ENCODE measurements around the gene NCKIPSD.

NCKIPSD gene

DNA sequence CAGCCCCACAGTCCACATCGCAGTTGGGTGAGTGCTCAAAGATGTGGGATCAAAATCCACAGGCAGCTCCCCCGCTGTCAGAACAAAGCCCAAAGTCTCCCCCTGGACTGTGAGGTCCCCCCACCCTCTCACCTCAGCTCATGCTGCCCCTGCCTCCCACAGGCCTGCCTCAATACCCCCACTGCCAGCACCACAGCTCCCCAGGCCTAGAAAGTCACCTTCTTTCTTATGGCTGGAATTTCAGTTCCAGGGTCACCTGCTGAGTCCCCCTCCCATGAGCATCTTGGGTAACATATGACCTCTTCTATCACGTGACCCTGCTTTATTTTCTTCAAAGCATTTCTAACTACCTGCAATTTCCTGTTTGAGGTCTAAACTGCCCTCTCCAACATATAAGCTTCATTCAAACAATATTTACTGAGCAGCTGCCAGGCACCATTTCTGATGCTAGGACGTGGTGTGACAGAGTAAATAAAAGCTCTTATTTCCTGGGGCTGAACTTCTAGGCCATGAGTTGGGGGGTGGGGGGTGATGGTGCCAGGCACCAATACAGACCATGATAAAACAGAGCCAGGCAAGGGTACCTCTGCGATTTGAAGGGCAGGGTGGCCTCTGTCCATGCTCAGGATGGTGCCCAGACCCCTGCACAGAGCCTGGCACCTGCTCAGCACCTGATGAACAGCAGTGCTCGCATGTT lies 61.7 kb downstream of the NCKIPSD start:
- Mint-ChIP-seq H3K4me1 (peaks cover 67% of the 10 kb centered on the region), H3K4me3 (no peak overlapping the region), H3K27ac (peak overlapping the region; percentile 30), H3K36me3 (ENCODE audit: low read depth) (peaks cover 50% of the 10 kb centered on the region), H3K9me3 (no peaks in the 10 kb centered on the region), H3K27me3 (ENCODE audit: low read depth, poor library complexity) (peaks cover 3% of the 10 kb centered on the region)
- TF ChIP-seq, protein P1, sequence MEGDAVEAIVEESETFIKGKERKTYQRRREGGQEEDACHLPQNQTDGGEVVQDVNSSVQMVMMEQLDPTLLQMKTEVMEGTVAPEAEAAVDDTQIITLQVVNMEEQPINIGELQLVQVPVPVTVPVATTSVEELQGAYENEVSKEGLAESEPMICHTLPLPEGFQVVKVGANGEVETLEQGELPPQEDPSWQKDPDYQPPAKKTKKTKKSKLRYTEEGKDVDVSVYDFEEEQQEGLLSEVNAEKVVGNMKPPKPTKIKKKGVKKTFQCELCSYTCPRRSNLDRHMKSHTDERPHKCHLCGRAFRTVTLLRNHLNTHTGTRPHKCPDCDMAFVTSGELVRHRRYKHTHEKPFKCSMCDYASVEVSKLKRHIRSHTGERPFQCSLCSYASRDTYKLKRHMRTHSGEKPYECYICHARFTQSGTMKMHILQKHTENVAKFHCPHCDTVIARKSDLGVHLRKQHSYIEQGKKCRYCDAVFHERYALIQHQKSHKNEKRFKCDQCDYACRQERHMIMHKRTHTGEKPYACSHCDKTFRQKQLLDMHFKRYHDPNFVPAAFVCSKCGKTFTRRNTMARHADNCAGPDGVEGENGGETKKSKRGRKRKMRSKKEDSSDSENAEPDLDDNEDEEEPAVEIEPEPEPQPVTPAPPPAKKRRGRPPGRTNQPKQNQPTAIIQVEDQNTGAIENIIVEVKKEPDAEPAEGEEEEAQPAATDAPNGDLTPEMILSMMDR (IDR thresholded peaks at IDR 0.05) = no peak
- no peak for DNase-seq

Measured in nephron progenitor cell (in vitro differentiated cells).